ENCODE results near the gene EMP1.

The EMP1 gene

GRCh38 chr12:13229504-13229903, 33.0 kb downstream of the EMP1 start:
- no peak overlapping the region for H3K4me3 Mint-ChIP-seq
- no peak for DNase-seq
- peaks cover 14% of the 10 kb centered on the region for H3K9me3 Mint-ChIP-seq
- H3K27me3 Mint-ChIP-seq (ENCODE audit: low read depth, poor library complexity): no peaks in the 10 kb centered on the region
- no peak overlapping the region for H3K27ac Mint-ChIP-seq
- H3K4me1 Mint-ChIP-seq: no peaks in the 10 kb centered on the region
- TF ChIP-seq CTCF (IDR thresholded peaks at IDR 0.05): no peak
- no peaks in the 10 kb centered on the region for H3K36me3 Mint-ChIP-seq (ENCODE audit: low read depth)

GRCh38 chr12:13230500-13230899, 34.0 kb downstream of the EMP1 start:
- Mint-ChIP-seq H3K27me3 (ENCODE audit: low read depth, poor library complexity) (no peaks in the 10 kb centered on the region), H3K4me1 (no peaks in the 10 kb centered on the region), H3K9me3 (peaks cover 14% of the 10 kb centered on the region), H3K27ac (no peak overlapping the region), H3K4me3 (no peak overlapping the region), H3K36me3 (ENCODE audit: low read depth) (no peaks in the 10 kb centered on the region)
- no peak for DNase-seq
- no peak for TF ChIP-seq CTCF (IDR thresholded peaks at IDR 0.05)

- no peaks in the 10 kb centered on the region for H3K27me3 Mint-ChIP-seq (ENCODE audit: low read depth, poor library complexity)
- DNase-seq: peak; percentile 51
- no peak overlapping the region for H3K27ac Mint-ChIP-seq
- peak; percentile 74 for TF ChIP-seq CTCF (IDR thresholded peaks at IDR 0.05)
- H3K36me3 Mint-ChIP-seq (ENCODE audit: low read depth): no peaks in the 10 kb centered on the region
- H3K4me3 Mint-ChIP-seq: no peak overlapping the region
- peaks cover 14% of the 10 kb centered on the region for H3K9me3 Mint-ChIP-seq
- no peaks in the 10 kb centered on the region for H3K4me1 Mint-ChIP-seq
Observed at GRCh38 chr12:13233830-13234641, 37.5 kb downstream of the EMP1 start.

- Mint-ChIP-seq H3K4me1 (no peaks in the 10 kb centered on the region), H3K9me3 (no peaks in the 10 kb centered on the region), H3K27me3 (ENCODE audit: low read depth, poor library complexity) (peaks cover 7% of the 10 kb centered on the region), H3K36me3 (ENCODE audit: low read depth) (no peaks in the 10 kb centered on the region), H3K27ac (no peak overlapping the region), H3K4me3 (no peak overlapping the region)
- no peak for TF ChIP-seq CTCF (IDR thresholded peaks at IDR 0.05)
- DNase-seq: no peak
Observed at GRCh38 chr12:13238204-13238603, 41.7 kb downstream of the EMP1 start.

GRCh38 chr12:13241833-13242488, 45.4 kb downstream of the EMP1 start:
- Mint-ChIP-seq H3K27ac (no peak overlapping the region), H3K9me3 (no peaks in the 10 kb centered on the region), H3K27me3 (ENCODE audit: low read depth, poor library complexity) (peaks cover 11% of the 10 kb centered on the region), H3K4me3 (no peak overlapping the region), H3K36me3 (ENCODE audit: low read depth) (no peaks in the 10 kb centered on the region), H3K4me1 (no peaks in the 10 kb centered on the region)
- no peak for DNase-seq
- TF ChIP-seq CTCF (IDR thresholded peaks at IDR 0.05): no peak
